Coronary artery (tissue), 2 donors: ENCODE data around the gene BRME1.
"Not testable (repeated sequence)": the region's sequence is repeated elsewhere in the genome, so short reads cannot be mapped to it uniquely, and the experiment has no call there.

Source experiments
- DNase-seq: peaks from one replicate; pipeline ENCODE4 v3.0.0-alpha.2; 2017; ENCODE audit warnings: low spot score
- H3K27ac ChIP-seq, 2 donors: fragments of 200-600 bp; sonication (generic); one replicate each; pipeline ENCODE4 v1.5.1; 2016 to 2019
- H3K4me3 ChIP-seq: fragments of 200-600 bp; sonication (generic); 2 replicates; pipeline ENCODE4 v1.5.1; 2016; ENCODE audit warnings: mild to moderate bottlenecking, moderate library complexity
- TF ChIP-seq, protein P1 (sequence below): fragments of 200-600 bp; sonication (generic); IDR thresholded peaks from one replicate; pipeline ENCODE4 v1.5.1; 2019; ENCODE audit warnings: antibody characterized with exemption

The BRME1 gene

DNA sequence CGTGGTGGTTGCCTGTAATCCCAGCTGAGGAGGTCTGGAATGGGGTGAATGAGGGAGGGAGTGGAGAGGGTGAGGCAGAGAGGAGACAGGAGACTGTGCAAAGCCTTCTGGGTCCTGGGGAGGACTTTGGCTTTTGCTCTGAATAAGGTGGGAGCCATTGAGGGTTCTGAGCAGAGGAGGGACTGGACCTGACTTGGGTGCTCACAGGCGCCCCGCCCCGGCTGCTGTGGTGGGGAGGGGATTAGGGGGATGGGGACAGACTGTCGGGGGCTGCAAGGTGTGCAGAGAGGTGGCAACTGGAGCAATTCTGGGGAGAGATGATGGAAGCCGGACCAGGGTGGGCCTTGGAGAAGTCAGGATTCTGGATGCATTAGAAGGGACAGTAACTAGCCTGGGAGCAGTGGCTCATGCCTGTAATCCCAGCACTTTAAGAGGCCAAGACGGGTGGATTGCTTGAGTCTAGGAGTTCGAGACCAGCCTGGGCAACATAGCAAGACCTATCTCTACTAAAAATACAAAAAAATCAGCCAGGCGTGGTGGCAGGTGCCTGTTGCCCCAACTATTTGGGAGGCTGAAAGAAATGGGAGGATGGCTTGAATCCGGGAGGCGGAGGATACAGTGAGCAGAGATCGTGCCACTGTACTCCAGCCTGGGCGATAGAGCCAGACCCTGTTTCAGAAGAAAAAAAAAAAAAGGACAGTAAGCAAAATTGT lies 45.1 kb downstream of the BRME1 start:
- H3K4me3 ChIP-seq = no peak overlapping the region
- TF ChIP-seq, protein P1, sequence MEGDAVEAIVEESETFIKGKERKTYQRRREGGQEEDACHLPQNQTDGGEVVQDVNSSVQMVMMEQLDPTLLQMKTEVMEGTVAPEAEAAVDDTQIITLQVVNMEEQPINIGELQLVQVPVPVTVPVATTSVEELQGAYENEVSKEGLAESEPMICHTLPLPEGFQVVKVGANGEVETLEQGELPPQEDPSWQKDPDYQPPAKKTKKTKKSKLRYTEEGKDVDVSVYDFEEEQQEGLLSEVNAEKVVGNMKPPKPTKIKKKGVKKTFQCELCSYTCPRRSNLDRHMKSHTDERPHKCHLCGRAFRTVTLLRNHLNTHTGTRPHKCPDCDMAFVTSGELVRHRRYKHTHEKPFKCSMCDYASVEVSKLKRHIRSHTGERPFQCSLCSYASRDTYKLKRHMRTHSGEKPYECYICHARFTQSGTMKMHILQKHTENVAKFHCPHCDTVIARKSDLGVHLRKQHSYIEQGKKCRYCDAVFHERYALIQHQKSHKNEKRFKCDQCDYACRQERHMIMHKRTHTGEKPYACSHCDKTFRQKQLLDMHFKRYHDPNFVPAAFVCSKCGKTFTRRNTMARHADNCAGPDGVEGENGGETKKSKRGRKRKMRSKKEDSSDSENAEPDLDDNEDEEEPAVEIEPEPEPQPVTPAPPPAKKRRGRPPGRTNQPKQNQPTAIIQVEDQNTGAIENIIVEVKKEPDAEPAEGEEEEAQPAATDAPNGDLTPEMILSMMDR = no peak

GRCh38 chr19:13859361-13859880 lies 46.5 kb downstream of the BRME1 start:
- TF ChIP-seq, protein P1 = no peak
- Histone ChIP-seq H3K4me3 (no peak overlapping the region), H3K27ac (no peak overlapping the region)
- no peak for DNase-seq

More for the DNA sequence above, 45.1 kb downstream of the BRME1 start:
- peak overlapping the region; percentile 84 to 91 for H3K27ac ChIP-seq
- DNase-seq = no peak

- no peak overlapping the region for H3K27ac ChIP-seq
- DNase-seq = no peak
- TF ChIP-seq, protein P1 = no peak
- no peak overlapping the region for H3K4me3 ChIP-seq
Observed at GRCh38 chr19:13856497-13856896, 49.4 kb downstream of the BRME1 start.

- H3K4me3 ChIP-seq, DNase-seq: not testable (repeated sequence)
- H3K27ac ChIP-seq = peak overlapping the region; percentile 100
Observed at GRCh38 chr19:13852171-13852707, 53.7 kb downstream of the BRME1 start.

- not testable (repeated sequence) for DNase-seq
- peak overlapping the region; percentile 63 for H3K4me3 ChIP-seq
- H3K27ac ChIP-seq = peak overlapping the region; percentile 100
Observed at GRCh38 chr19:13851734-13852114, 54.2 kb downstream of the BRME1 start.

DNA sequence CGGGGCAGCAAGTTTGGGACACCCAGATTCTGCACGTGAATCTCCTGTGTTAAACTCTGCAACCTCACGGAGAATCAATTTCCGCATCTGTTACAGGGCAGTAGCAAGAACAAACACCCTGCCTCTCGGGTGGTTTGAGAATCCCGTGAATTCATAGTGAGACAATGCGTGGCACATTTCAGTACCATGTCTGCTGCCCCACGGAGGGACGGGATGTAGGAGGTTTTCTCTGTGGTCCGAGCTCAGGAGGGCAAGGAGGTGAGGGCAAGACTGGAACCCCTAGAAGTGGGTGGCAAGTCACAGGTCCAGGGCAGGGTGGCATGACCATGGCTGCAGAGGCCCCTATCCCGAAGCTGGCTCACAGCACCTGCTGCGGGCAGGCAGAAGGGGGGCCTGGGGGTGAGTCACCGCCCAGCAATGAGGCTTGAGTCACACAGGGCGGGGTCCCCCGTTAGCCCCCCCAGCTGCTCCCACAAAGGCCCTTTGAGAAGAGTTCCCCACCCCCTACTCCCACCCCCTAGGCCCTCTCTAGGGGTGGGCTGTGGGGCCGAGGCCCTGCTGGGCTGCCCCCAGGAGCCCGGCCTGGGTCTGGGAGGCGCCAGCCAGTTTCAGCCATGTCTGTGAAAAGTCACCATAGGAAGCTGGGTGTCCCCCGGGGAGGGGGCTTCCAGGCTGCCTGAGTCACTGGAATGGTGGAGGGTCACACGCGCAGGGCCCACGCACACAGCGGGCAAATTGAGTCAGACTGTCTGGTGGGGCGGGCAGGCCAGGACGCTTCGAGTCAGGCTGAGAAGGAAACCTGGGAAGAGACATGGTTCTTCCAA lies 54.8 kb downstream of the BRME1 start:
- Histone ChIP-seq H3K4me3 (peak overlapping the region; percentile 63), H3K27ac (peak overlapping the region; percentile 100)
- TF ChIP-seq, protein P1 = no peak
- DNase-seq = peak; percentile 97

GRCh38 chr19:13849991-13850909 lies 55.7 kb downstream of the BRME1 start:
- TF ChIP-seq, protein P1 = no peak
- H3K4me3 ChIP-seq = peak overlapping the region; percentile 63
- peak overlapping the region; percentile 100 for H3K27ac ChIP-seq

More at GRCh38 chr19:13849991-13850909, 55.7 kb downstream of the BRME1 start:
- peak; percentile 89 for DNase-seq
